OCI-LY3 (cell line): ENCODE data around the gene CFC1.
"Not testable (repeated sequence)": the region's sequence is repeated elsewhere in the genome, so short reads cannot be mapped to it uniquely, and the experiment has no call there.

Experiments
- EZH2phosphoT487 ChIP-seq: fragments of 200-600 bp; shearing (Covaris generic); IDR thresholded peaks from 2 replicates; pipeline ENCODE4 v1.6.1; 2018; ENCODE audit warnings: antibody characterized with exemption, mixed run types, low read depth
- TF ChIP-seq, protein P1 (sequence below): fragments of 200-600, 300-600 bp; sonication (generic); IDR thresholded peaks from 2 replicates; pipeline ENCODE4 v1.5.1; 2014; ENCODE audit warnings: antibody characterized with exemption, low read length, low read depth

DNA sequence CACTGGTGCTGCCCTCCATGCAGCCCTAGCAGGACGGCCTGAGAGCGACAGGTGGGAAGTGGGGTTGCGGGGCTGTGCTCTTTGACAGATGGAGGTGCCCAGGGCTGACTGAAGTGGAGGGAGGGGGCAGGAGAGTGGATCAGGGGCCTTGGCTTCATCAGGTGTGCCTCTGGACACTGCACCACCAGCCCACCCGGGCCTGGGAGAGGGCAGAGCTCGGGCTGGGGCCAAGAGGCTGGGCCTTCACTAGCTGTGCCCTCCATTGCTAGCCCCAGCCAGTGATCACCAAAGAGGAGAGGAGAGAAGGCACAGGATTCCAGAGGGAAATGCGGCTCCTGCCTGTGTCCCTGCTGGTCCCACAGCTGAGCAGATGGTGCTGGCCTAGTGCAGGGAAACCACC, 2.6 kb downstream of the CFC1 start:
- TF ChIP-seq, protein P1, sequence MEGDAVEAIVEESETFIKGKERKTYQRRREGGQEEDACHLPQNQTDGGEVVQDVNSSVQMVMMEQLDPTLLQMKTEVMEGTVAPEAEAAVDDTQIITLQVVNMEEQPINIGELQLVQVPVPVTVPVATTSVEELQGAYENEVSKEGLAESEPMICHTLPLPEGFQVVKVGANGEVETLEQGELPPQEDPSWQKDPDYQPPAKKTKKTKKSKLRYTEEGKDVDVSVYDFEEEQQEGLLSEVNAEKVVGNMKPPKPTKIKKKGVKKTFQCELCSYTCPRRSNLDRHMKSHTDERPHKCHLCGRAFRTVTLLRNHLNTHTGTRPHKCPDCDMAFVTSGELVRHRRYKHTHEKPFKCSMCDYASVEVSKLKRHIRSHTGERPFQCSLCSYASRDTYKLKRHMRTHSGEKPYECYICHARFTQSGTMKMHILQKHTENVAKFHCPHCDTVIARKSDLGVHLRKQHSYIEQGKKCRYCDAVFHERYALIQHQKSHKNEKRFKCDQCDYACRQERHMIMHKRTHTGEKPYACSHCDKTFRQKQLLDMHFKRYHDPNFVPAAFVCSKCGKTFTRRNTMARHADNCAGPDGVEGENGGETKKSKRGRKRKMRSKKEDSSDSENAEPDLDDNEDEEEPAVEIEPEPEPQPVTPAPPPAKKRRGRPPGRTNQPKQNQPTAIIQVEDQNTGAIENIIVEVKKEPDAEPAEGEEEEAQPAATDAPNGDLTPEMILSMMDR, result not testable (repeated sequence)
- not testable (repeated sequence) for TF ChIP-seq EZH2phosphoT487
